ENCODE results near the gene CHST11. TPM values are rescaled to one million over a fixed set of nuclear protein-coding genes. Genes with fewer than 3 reads are reported as not detected.
"Not testable (repeated sequence)": the region's sequence is repeated elsewhere in the genome, so short reads cannot be mapped to it uniquely, and the experiment has no call there.

The CHST11 gene
- total and polyA plus RNA-seq, 9 donors: 4.0 to 39.9 (median 20.1) TPM

GRCh38 chr12:104526320-104526719, 69.6 kb downstream of the CHST11 start:
- H3K4me1 ChIP-seq (ENCODE audit: insufficient read depth): peaks cover 5% of the 10 kb centered on the region
- no peak overlapping the region for H3K27ac ChIP-seq
- intact Hi-C loops (cut with DNase I): no loop called here
- TF ChIP-seq POLR2A (IDR thresholded peaks at IDR 0.05) (no peak), EP300 (IDR thresholded peaks at IDR 0.05) (no peak), CTCF (IDR thresholded peaks at IDR 0.05) (no peak)
- H3K36me3 ChIP-seq: no peaks in the 10 kb centered on the region
- no peaks in the 10 kb centered on the region for H3K9me3 ChIP-seq
- no peaks in the 10 kb centered on the region for H3K27me3 ChIP-seq
- no peak for DNase-seq
- WGBS, 3 donors: 73 to 82% (median 80%) methylated on average over 4 of the region's 4 CpGs
- H3K4me3 ChIP-seq: no peak overlapping the region

- Histone ChIP-seq H3K27me3 (no peaks in the 10 kb centered on the region), H3K27ac (no peak overlapping the region), H3K4me3 (no peak overlapping the region), H3K4me1 (ENCODE audit: insufficient read depth) (peaks cover 5% of the 10 kb centered on the region), H3K9me3 (no peaks in the 10 kb centered on the region), H3K36me3 (no peaks in the 10 kb centered on the region)
- no peak for DNase-seq
- intact Hi-C loops (cut with DNase I): no loop called here
- TF ChIP-seq EP300 (IDR thresholded peaks at IDR 0.05): no peak
- no peak for TF ChIP-seq CTCF (IDR thresholded peaks at IDR 0.05)
- TF ChIP-seq POLR2A (IDR thresholded peaks at IDR 0.05): no peak
- WGBS, 3 donors: 70 to 94% (median 94%) methylated on average over 6 of the region's 6 CpGs
These were observed 70.0 kb downstream of the CHST11 start for GRCh38 chr12:104526751-104527150.

GRCh38 chr12:104527653-104528052, 70.9 kb downstream of the CHST11 start:
- H3K36me3 ChIP-seq; H3K4me3 ChIP-seq; H3K27me3 ChIP-seq; H3K4me1 ChIP-seq (ENCODE audit: insufficient read depth); intact Hi-C loops (cut with DNase I); H3K27ac ChIP-seq; DNase-seq; H3K9me3 ChIP-seq: not testable (repeated sequence)
- WGBS, 3 donors: 88 to 93% (median 93%) methylated on average over 5 of the region's 5 CpGs

- Histone ChIP-seq H3K4me1 (ENCODE audit: insufficient read depth) (peaks cover 1% of the 10 kb centered on the region), H3K36me3 (no peaks in the 10 kb centered on the region), H3K9me3 (no peaks in the 10 kb centered on the region), H3K27ac (no peak overlapping the region), H3K27me3 (no peaks in the 10 kb centered on the region), H3K4me3 (no peak overlapping the region)
- no peak for DNase-seq
- no peak for TF ChIP-seq EP300 (IDR thresholded peaks at IDR 0.05)
- no peak for TF ChIP-seq CTCF (IDR thresholded peaks at IDR 0.05)
- TF ChIP-seq POLR2A (IDR thresholded peaks at IDR 0.05): no peak
- WGBS, 3 donors: 65 to 96% (median 94%) methylated on average over 3 of the region's 3 CpGs
- intact Hi-C loops (cut with DNase I): no loop called here
These were observed 72.6 kb downstream of the CHST11 start for GRCh38 chr12:104529130-104529874.

- intact Hi-C loops (cut with DNase I): no loop called here
- Histone ChIP-seq H3K4me3 (no peak overlapping the region), H3K36me3 (no peaks in the 10 kb centered on the region), H3K4me1 (ENCODE audit: insufficient read depth) (peaks cover 1% of the 10 kb centered on the region), H3K9me3 (no peaks in the 10 kb centered on the region), H3K27ac (no peak overlapping the region), H3K27me3 (no peaks in the 10 kb centered on the region)
- no peak for DNase-seq
- TF ChIP-seq CTCF (IDR thresholded peaks at IDR 0.05) (no peak), EP300 (IDR thresholded peaks at IDR 0.05) (no peak), POLR2A (IDR thresholded peaks at IDR 0.05) (no peak)
- 42 to 97% (median 97%) methylated on average over 2 of the region's 2 CpGs for WGBS, 3 donors
These were observed 75.9 kb downstream of the CHST11 start for GRCh38 chr12:104532636-104533035.

Measured in ovary (tissue), 9 donors.